ENCODE results near the gene APOM. TPM values are rescaled to one million over a fixed set of nuclear protein-coding genes. Genes with fewer than 3 reads are reported as not detected.

Gene APOM
- total RNA-seq, 1 experiment from 2014 or later = 3.5 TPM

- DNase-seq (ENCODE audit: low spot score) (peak; percentile 78), ATAC-seq (peak; percentile 34)
- ChIA-PET POLR2A (interaction anchor here (1.0 kb wide), 1 partner anchor 80 kb away, joined by 5 read pairs; the partner anchor contains the start of gene DDX39B), CTCF (interaction anchor here (0.6 to 1.7 kb wide), 4 partner anchors 23 to 186 kb away, joined by 3 to 10 read pairs (median 4); no protein-coding TSS in a partner anchor)
- H3K36me3 Mint-ChIP-seq = peaks cover 45% of the 10 kb centered on the region
- H3K4me1 Mint-ChIP-seq = peaks cover 23% of the 10 kb centered on the region
- H3K9me3 Mint-ChIP-seq = no peaks in the 10 kb centered on the region
- no peaks in the 10 kb centered on the region; the same call in 1 of the 2 replicates for H3K27me3 Mint-ChIP-seq (ENCODE audit: low read depth)
- peak within 1 kb of the TSS; percentile 100 for H3K27ac Mint-ChIP-seq
- peak within 1 kb of the TSS; percentile 92 for H3K4me3 Mint-ChIP-seq
- TF ChIP-seq TEAD1 (CRISPR knock-in tag; IDR thresholded peaks at IDR 0.05) (0 out of 2 replicates have a peak, but pooled peaks have one; percentile 49), CTCF (IDR thresholded peaks at IDR 0.05) (no peak), USF2 (CRISPR knock-in tag; IDR thresholded peaks at IDR 0.05) (no peak), USF1 (CRISPR knock-in tag; IDR thresholded peaks at IDR 0.05) (peak; percentile 32; the same call in 1 of the 2 replicates), PRDM15 (CRISPR knock-in tag; IDR thresholded peaks at IDR 0.05) (0 out of 2 replicates have a peak, but pooled peaks have one; percentile 21), E2F5 (CRISPR knock-in tag; IDR thresholded peaks at IDR 0.05) (peak; percentile 17; the same call in 1 of the 2 replicates), E2F4 (CRISPR knock-in tag; IDR thresholded peaks at IDR 0.05; ENCODE audit: borderline replicate concordance, low read depth) (peak; percentile 35; the same call in 1 of the 2 replicates), SOX15 (CRISPR knock-in tag; IDR thresholded peaks at IDR 0.05) (no peak), ZNF512 (CRISPR knock-in tag; IDR thresholded peaks at IDR 0.05; ENCODE audit: borderline replicate concordance) (no peak), PREB (CRISPR knock-in tag; IDR thresholded peaks at IDR 0.05; ENCODE audit: borderline replicate concordance) (no peak), GRHL2 (CRISPR knock-in tag; IDR thresholded peaks at IDR 0.05; ENCODE audit: insufficient replicate concordance, severe bottlenecking) (no peak), FOXP4 (CRISPR knock-in tag; IDR thresholded peaks at IDR 0.05) (no peak), NR2C2 (CRISPR knock-in tag; IDR thresholded peaks at IDR 0.05) (no peak), IRF1 (CRISPR knock-in tag; IDR thresholded peaks at IDR 0.05) (no peak), FOXJ3 (CRISPR knock-in tag; IDR thresholded peaks at IDR 0.05; ENCODE audit: borderline replicate concordance) (no peak), ZNF219 (CRISPR knock-in tag; IDR thresholded peaks at IDR 0.05; ENCODE audit: borderline replicate concordance) (no peak), KAT7 (CRISPR knock-in tag; IDR thresholded peaks at IDR 0.05; ENCODE audit: borderline replicate concordance) (peak; percentile 93; the same call in 1 of the 2 replicates), ZNF671 (CRISPR knock-in tag; IDR thresholded peaks at IDR 0.05) (no peak), FOXK1 (CRISPR knock-in tag; IDR thresholded peaks at IDR 0.05) (0 out of 2 replicates have a peak, but pooled peaks have one; percentile 22), ZNF423 (CRISPR knock-in tag; IDR thresholded peaks at IDR 0.05) (no peak)
Observed at GRCh38 chr6:31620586-31621319, 34.9 kb upstream of the APOM start, which contains the start of gene PRRC2A. PRRC2A (plus strand) TSS chr6:31620715; CDS start chr6:31622790, 2,075 bp downstream.
